ENCODE measurements around the gene ATXN7. TPM values are rescaled to one million over a fixed set of nuclear protein-coding genes. Genes with fewer than 3 reads are reported as not detected.

The ATXN7 gene
- polyA plus RNA-seq, 1 experiment = 15.0 TPM

DNA sequence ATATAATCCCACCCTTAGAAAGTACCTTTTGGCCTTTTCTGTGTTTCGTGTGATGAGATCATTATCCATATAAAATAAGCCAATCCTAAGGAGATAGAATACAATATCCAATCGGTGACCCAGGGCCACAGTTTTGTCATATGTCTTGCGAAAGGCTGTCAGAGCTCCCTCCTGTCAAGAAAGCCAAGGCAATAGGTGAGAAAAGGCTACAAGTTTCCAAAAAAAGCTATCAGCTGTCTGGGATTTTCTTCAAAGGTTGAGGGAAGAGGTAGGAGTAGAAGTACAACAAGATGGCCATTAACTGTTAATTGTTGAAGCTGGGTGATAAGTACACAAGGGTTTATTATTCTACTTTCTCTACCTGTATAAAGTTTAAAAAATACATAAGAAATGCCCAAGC, 155.6 kb downstream of the ATXN7 start:
- no peaks in the 10 kb centered on the region for H3K27me3 ChIP-seq (ENCODE audit: control insufficient read depth, insufficient read depth, low read length)
- H3K4me3 ChIP-seq (ENCODE audit: low read depth, low read length) = no peak overlapping the region
- CTCF ChIA-PET = interaction anchor here (1.0 kb wide), 2 partner anchors 9 to 206 kb away, joined by 3 read pairs; partner anchors contain the start of gene PRICKLE2
- POLR2A ChIA-PET = no interaction called here
- TF ChIP-seq CTCF (IDR thresholded peaks at IDR 0.05; ENCODE audit: insufficient read depth, low read depth, low read length) = no peak
- no peak for DNase-seq (ENCODE audit: low read depth)
- peaks cover 7% of the 10 kb centered on the region for H3K36me3 ChIP-seq (ENCODE audit: control insufficient read depth, insufficient read depth, low read length)

DNA sequence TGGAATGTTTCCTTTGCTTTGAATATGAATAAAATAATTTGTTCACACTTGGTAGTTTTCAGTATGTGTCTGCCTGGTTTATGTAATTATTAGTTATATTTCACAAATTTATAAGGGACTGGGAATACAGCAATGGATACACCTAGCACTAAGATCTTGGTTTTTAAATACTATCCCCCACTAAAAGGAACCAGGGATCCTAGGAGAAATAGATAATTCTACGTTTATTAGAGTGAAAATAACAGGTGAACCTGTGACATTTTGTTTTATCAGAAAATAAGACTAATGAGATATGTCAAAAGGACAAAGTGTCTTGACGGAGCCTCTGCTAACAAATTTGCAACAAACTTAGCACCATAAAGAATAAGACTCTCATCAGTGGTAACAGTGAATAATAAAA, 156.2 kb downstream of the ATXN7 start:
- peaks cover 1% of the 10 kb centered on the region; the same call in 1 of the 2 replicates for H3K36me3 ChIP-seq (ENCODE audit: control insufficient read depth, insufficient read depth, low read length)

DNA sequence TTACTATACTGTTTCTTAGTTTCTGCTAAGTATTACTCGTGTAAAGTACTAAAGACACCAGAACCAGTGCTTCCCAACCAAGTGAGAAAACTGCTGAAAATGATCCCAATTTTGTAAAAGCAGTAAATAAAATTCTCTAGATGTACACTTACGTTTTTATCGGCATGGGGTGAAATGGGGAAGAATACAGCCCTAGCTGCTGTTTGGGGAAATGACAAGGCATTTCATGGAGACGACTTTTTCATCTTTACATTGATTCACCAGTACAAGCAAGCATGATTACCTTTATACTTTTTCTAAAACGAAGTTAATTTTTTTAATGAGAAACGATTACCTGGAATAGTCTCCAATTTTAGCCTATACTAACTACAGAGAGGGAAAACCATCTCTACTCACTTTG, 158.3 kb downstream of the ATXN7 start:
- no peak for DNase-seq (ENCODE audit: low read depth)
- no peak for TF ChIP-seq CTCF (IDR thresholded peaks at IDR 0.05; ENCODE audit: insufficient read depth, low read depth, low read length)
- ChIA-PET POLR2A (no interaction called here), CTCF (interaction anchor here (1.0 to 1.4 kb wide), 2 partner anchors 8 to 463 kb away, joined by 4 read pairs; no protein-coding TSS in a partner anchor)
- H3K27me3 ChIP-seq (ENCODE audit: control insufficient read depth, insufficient read depth, low read length) = peaks cover under 1% of the 10 kb centered on the region; the same call in 1 of the 2 replicates
- H3K4me3 ChIP-seq (ENCODE audit: low read depth, low read length) = peak overlapping the region; percentile 94
- peaks cover 1% of the 10 kb centered on the region; the same call in 1 of the 2 replicates for H3K36me3 ChIP-seq (ENCODE audit: control insufficient read depth, insufficient read depth, low read length)

More for the DNA sequence above, 156.2 kb downstream of the ATXN7 start:
- H3K4me3 ChIP-seq (ENCODE audit: low read depth, low read length) = no peak overlapping the region
- TF ChIP-seq CTCF (IDR thresholded peaks at IDR 0.05; ENCODE audit: insufficient read depth, low read depth, low read length) = no peak
- CTCF ChIA-PET = no interaction called here
- POLR2A ChIA-PET = no interaction called here
- DNase-seq (ENCODE audit: low read depth) = no peak
- no peaks in the 10 kb centered on the region for H3K27me3 ChIP-seq (ENCODE audit: control insufficient read depth, insufficient read depth, low read length)

DNA sequence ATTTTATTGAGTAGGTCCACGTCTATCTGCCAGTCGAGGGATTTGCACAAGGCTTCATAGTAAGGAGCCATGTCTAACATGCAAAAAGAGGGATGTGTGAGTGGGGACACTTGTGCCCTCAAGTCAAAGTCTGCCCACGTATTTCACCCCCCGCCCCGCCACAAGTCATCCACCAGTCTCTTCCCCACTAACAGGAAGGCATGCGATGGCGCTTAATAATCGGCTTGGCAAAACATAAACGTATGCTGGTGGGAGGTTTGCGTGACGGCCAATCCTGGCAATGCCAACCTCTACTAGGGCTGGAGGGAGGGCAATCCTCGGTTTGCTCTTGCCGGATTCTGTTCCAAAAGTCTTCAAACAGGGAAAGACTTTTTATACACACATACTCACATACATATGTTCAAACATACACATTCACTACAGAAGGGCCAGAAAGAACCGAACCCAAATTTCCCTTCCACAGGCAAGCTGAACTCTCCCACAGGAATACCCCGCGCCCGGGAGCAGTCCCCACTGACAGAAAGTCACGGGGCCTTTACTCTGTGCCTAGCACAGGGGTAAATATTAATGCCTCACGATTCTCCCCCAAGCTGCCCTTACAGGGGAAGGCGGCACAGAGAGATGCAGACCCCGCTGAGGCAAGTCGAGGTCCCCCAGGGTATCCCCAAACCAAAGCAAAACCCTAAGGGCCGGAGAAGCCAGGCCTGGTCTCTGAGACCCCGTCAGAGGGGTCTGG, 159.0 kb downstream of the ATXN7 start:
- ChIA-PET POLR2A (no interaction called here), CTCF (interaction anchor here (0.9 to 12.5 kb wide), 13 partner anchors 7 to 674 kb away, joined by 3 to 123 read pairs (median 5); no protein-coding TSS in a partner anchor)
- H3K4me3 ChIP-seq (ENCODE audit: low read depth, low read length) = peak overlapping the region; percentile 94
- no peak for DNase-seq (ENCODE audit: low read depth)
- H3K27me3 ChIP-seq (ENCODE audit: control insufficient read depth, insufficient read depth, low read length) = peaks cover 3% of the 10 kb centered on the region; the same call in 1 of the 2 replicates
- H3K36me3 ChIP-seq (ENCODE audit: control insufficient read depth, insufficient read depth, low read length) = no peaks in the 10 kb centered on the region
- no peak for TF ChIP-seq CTCF (IDR thresholded peaks at IDR 0.05; ENCODE audit: insufficient read depth, low read depth, low read length)

DNA sequence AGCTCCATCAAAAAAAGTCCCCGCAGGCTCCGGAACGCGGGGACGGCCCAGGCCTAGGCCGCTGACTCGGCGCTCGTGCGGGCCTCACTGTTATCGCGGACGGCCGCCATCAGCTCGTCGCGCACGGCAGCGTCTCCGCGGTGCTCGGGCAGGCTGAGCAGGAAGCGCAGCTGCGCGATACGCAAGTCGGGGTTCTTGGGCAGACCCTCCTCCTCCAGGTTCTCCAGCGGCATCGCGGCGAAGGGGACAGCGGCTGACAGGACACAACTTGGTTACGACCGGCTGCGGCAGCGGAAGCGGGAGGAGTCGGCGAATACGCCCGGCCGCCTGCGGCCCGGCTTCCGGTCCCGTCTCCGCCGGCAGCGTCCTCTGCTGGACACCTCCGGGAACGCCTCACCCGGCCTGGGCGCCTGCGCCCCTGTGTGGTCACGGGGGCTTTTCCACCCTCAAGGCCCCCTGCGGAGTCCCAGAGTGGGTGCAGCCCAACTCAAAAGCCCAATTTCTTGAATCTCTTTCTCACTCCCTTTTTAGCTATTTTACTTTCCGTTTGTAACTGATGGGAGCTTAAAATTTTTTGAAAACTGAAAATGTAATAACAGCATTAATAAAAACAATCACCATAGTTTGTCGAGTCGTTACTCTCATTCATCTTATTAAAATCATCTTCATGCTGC, 159.7 kb downstream of the ATXN7 start, which contains the start of gene PSMD6:
Gene PSMD6, minus strand, starts transcription at position 308 of the 674 bp plus-strand sequence. Its CDS starts 75 bp downstream, at position 233.
- Histone ChIP-seq H3K36me3 (ENCODE audit: control insufficient read depth, insufficient read depth, low read length) (no peaks in the 10 kb centered on the region), H3K4me3 (ENCODE audit: low read depth, low read length) (peak within 1 kb of the TSS; percentile 94), H3K27me3 (ENCODE audit: control insufficient read depth, insufficient read depth, low read length) (peaks cover 3% of the 10 kb centered on the region; the same call in 1 of the 2 replicates)
- TF ChIP-seq CTCF (IDR thresholded peaks at IDR 0.05; ENCODE audit: insufficient read depth, low read depth, low read length) = peak; percentile 100
- DNase-seq (ENCODE audit: low read depth) = no peak
- POLR2A ChIA-PET = no interaction called here
- CTCF ChIA-PET = interaction anchor here (0.6 to 12.5 kb wide), 30 partner anchors 9 to 1426 kb away, joined by 3 to 123 read pairs (median 4); no protein-coding TSS in a partner anchor

Measured in BJ (cell line).